GM21723 (cell line): Measurements from ENCODE around the gene HOTAIR.

Experiments used
- ATAC-seq: cut with Tn5 transposase; IDR thresholded peaks from one replicate; pipeline ENCODE4 v1.9.1; 2021; ENCODE audit warnings: mild to moderate bottlenecking, moderate library complexity; ENCODE audit not compliant: unreplicated experiment

The HOTAIR gene

DNA sequence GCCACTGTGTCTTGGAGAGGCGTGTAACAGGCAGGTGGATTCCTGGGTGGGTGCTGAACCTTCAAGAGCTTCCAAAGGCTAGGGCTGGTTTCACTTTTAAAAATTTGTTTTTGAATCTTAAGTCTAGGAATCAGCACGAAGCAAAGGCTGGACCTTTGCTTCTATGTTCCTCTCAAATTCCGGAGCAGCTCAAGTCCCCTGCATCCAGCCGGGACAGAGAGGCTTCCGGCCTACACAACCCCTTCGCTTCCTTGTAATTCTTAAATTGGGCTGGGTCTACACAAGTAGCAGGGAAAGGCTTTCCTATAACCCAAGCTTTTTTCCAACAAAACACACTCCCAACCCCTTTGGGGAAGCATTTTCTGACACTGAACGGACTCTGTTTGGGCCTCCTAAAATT, 11.7 kb downstream of the HOTAIR start:
- no peak for ATAC-seq

DNA sequence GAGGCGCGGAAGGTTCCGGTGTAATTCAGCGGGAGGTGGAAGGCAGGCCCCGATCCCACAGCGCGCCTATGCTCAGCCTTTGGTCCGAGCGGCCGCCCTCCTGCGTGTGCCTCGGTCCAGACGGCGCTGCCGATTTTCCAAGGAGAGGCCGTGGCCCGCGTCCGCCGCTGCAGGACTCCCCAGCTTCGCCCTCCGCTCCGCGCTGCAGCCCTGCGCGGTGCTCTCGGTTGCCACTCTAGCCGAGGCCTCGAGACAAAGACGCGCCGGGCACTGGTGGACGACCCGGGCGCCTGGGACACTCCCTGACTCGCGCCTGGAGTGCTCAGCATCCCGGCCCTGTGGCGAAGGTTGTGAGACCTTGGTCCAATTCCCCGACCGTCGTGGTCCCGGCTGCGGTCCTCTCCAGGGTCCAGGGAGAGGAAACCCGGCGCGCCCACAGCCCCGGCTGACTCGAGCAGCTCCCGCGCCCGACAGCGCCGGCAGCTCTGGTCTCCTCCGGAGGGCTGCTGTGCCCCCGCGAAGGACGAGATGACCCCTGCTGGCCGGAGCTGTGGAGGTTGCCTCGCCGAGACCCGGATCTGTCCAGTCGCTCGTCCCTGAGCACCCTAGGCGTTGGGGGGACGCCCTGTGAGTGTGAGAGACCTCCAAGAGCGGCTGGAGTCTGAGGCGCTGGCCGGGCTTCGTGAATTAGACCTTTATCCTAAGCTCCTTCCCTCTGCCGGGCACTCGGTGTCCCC, 13.6 kb downstream of the HOTAIR start:
- ATAC-seq, result no peak

DNA sequence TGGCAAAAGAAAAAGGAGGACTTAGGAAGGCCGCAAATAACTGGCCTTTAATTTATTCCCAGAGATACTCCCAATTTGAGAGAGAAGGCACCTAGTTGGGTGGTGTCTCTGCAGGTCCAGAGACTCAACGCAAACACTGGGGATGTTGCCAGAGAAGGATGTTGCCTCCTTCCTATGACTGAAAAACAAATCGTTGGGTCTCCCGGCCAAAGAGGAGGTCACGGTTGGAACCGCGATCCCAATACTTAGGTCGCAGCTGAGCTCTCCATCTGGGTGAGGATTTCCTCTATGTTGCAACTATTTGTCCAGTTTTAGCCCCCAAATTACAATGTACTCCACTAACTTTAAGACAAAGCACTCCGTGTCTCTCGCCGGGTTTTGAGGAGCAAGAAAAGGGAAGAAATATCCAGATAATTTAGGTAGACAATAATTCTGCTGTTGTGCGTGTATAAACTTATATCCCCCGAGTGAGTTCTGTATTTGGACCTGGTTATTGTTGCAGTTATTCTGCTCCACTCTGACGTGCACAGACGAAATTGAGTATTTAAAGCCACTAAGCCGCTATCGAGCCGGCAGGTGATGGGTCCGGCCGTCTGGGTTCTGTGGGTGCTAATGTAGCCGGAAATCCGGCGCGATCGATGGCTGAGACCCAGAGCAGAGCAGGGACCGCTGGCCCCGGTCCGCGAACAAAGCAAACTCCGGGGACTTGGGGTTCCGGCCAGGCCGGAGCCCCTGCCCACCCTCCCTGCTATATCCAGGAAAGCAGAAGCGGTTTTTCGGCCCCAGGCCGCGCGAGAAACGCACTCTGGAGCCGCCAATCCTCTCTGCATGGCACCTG, 14.3 kb downstream of the HOTAIR start:
- ATAC-seq, result no peak

DNA sequence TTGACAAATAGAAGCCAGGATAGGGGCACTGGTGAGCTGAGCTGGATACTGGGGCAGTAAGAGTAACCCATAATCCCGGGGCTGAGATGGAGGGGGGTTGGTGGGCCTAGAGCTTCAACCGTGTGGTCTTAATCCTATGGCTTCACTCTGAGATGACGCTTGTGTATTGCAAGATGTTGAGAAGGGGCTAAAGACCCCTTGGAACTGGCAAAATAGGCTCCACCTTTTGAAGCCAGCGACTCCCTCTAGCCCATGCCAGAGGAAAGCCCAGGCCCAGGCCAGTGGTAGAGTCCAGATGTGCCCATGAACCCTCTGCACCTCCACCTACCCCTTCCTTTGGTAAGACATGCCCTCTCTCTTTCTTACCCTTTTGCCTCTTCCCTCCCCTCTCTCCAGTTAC, 15.4 kb downstream of the HOTAIR start:
- no peak for ATAC-seq

DNA sequence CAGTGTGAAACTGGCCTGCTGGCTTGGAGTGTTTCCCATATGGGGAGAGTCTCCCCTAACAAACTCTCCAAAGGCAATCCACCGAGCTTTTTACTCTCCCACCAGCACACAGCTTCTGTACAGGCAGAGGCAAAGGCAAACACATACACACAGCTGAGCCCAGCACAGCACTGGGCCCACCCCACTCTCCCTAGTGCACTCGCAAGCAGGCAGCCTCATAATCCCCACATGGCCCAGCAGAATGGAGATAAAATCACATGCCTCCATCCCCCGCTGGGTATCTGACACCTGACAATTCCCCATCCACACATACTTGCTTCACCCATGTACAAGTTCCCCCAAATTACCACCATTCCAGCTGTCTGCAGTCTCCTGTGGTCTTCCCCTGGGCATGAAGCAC, 16.6 kb downstream of the HOTAIR start:
- ATAC-seq, result no peak

DNA sequence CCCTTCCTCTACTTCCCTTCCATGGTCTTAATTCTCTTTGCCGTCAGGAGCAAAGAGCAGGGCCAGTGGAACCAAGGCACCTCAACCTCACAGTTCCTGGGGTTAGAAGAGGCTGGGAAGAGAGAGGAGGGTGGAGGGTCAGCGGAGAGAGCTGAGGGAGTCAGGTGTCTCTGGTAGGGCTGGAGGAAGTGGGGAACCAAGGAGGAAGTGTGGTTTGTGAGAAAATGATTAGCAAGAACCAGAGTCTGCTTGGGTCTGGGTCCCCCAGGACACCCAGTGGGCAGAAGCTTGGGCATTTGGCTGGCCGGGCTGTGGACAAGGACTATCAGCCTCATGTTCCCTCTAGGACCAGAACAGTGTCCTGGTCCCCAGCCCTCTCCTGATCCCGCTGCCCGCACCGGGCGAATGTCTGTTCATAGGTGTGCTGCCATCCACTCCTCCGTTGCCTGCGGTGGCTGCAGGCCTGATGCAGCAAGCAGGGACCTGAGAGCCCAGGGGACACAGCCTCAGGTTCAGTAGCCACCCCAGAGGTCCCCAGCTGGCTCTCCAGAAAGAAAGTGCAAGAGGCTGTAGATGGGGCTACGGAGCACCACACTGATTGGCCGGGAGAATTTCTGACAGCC, 17.7 kb downstream of the HOTAIR start:
- ATAC-seq, result no peak

DNA sequence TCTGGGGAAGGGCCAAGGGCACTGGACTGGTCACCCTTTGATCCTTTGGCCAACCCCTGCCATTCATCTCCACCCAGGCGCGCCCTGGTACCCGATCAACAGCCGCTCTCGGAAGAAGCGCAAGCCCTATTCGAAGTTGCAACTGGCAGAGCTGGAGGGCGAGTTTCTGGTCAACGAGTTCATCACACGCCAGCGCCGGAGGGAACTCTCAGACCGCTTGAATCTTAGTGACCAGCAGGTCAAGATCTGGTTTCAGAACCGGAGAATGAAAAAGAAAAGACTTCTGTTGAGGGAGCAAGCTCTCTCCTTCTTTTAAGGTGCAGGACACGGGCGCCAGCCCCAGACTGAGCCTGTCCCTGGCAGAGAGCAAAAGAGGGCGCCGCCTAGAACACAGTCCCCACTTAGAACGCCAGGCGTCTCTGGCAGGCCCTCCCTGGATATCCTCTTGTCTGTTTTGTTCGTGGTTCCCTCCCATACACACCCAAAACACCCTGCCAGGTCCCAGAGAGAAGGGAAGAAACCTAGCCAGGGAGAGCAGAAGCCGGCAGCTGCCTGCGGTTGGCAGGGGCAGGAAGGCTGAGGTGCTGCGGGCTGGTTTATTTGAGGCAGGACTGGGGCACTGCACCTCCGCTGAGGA, 18.4 kb downstream of the HOTAIR start:
- no peak for ATAC-seq

DNA sequence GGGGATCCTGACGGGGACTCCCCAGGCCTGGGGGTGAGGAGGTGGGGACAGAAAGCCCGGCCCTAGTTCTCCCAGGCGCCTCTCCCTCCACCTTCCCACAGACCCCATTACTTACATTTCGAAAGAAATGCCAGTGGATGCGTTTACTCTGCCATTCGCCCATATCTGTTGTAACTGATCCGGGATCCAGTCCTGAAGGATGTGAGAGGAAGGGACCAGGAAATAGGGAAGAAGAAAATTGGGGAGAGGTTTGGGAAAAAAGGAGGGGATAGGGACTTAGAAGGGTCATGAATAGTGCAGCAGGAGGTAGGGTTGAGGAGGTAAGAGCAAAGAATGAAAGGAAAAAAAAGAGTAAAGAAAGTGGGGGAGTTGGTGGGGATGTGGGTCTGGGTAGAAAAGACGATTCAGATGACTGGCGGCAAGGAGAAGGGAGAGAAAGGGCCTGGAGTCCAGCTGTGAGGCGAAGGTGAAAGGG, 18.9 kb downstream of the HOTAIR start:
- ATAC-seq, result no peak

DNA sequence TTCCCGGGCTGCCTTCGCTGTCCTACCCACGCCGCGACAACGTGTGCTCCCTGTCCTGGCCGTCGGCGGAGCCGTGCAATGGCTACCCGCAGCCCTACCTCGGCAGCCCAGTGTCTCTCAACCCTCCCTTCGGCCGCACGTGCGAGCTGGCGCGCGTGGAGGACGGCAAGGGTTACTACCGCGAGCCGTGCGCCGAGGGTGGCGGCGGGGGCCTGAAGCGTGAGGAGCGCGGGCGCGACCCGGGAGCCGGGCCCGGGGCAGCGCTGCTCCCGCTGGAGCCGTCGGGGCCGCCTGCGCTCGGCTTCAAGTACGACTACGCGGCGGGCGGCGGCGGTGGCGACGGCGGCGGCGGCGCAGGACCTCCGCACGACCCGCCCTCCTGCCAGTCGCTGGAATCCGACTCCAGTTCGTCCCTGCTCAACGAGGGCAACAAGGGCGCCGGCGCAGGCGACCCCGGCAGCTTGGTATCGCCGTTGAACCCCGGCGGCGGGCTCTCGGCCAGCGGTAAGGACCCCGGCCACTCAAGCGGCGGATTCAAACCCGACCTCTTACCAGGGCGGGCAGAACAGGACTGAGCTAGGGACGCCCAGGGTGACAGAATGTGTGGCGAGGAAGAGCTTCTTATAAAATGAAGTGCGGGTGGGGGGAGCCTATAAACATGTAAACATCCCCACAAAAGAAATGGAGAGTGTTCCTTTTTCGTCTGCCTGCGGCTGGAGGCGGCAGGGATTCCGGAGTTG, 19.5 kb downstream of the HOTAIR start:
- no peak for ATAC-seq

DNA sequence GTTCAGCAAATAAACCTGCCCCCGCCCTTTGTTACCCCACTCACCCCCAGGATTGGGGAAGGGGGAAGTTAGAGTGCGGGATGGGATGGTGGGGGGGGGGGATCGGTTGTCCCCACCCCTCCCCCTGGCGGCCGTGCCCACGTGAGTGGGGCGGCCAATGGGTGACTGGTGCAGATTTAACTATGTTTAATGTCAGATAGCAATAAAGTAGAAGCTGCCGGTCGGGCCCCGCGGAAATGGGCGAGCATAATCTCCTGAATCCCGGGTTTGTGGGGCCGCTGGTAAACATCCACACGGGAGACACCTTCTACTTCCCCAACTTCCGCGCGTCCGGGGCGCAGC, 20.1 kb downstream of the HOTAIR start, which contains the start of gene HOXC12:
Gene HOXC12 (plus strand): TSS at position 210 of the 342 bp plus-strand sequence. CDS start 27 bp downstream, at position 237.
- no peak for ATAC-seq

DNA sequence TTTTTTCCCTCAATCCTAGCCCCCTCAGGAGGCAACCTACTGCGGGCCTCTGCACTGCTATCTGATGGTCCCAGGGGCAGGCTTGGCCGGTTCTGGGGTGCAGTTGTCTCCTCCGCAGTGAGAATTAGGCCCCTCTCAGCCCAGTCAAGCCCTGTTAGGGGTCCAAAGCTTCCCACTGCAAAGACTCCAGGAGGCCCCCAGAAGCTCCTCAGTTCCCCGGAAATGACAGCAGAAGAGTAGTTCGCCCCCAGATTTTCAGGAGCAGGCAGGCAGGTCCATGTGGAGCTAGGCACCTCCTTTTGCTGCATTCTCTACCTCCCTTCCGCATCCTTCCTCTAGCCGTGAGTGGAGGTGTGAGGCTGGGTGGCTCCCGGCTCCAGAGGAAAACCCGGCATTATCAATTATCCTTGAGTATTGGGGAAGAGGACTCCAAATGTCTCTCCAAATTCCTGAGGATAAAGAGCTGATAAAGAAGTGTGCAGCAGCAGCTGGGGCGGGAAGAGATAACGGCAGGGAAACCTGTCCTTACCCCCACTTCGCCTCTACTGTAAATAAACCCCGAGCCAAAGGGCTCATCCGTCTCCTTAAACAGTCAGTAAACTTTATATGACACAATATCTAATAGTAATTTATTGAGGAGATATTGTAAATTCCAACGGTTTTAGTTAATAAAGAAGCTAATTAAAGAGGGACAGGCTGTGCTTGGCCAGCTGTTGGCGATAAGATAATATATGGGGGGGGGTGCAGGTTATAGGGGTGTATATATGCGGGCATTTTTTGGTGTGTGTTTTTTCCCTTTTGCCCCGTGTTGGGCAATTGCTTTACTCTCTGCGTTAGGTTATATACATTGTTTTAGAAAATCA, 20.7 kb downstream of the HOTAIR start:
- no peak for ATAC-seq

DNA sequence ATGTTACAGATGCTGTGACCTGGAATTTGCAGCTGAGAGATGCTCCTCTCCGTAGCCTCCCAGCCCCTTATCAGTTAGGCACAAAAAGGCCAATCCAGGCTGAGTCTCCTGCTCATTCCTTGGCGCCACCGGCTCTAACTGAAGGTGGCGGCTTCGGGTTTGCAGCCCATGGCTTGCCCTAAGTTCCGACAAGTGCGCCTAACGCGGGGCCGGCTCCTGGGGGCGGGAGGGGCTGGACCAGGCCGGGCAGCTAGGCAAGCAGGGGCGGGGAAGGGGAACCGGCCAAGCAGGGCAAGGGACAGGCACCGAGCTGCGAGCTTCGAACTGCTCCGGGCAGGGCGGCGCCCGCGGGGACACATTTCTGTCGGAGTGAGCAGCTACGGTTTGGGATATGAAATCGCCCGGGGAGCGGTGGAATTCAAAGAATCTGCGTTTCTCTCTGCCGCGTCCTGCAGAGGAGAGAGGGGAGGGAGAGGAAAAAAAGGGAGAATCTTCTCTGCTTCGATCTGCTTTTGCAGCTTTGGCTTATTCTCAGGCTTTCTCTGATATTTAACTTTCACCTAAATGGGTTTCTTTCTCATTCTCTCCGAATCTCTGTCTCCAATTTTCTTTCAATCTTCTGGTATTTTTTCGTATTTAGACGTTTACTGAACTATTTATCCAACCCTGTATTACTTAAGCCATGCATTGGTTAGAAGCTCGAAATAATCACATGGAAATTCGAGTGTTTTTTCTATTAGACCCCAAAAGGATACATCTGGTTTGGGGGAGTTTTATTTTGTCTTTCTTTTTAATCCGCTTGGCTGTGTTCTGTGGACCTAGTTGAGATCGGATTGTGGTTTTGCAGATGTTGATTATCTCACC, 21.7 kb downstream of the HOTAIR start:
- ATAC-seq, result no peak

DNA sequence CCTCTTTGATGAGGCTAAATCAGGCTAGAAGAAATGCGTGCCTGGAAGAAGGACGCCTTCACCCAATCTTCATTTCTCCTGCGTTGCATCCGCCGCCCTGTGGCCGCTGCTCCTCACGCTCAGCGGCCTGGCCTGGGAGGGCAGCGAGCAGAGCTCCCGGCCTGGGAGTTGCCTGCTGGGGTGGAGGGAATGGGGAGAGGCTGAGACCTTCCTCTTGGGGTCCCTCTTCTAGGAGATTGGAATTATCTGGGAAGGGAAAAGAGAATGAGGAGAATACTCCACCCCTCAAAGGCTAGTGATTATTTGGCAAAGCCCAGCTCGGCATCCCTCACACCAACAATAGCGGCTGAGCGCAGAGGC, 22.4 kb downstream of the HOTAIR start:
- no peak for ATAC-seq

DNA sequence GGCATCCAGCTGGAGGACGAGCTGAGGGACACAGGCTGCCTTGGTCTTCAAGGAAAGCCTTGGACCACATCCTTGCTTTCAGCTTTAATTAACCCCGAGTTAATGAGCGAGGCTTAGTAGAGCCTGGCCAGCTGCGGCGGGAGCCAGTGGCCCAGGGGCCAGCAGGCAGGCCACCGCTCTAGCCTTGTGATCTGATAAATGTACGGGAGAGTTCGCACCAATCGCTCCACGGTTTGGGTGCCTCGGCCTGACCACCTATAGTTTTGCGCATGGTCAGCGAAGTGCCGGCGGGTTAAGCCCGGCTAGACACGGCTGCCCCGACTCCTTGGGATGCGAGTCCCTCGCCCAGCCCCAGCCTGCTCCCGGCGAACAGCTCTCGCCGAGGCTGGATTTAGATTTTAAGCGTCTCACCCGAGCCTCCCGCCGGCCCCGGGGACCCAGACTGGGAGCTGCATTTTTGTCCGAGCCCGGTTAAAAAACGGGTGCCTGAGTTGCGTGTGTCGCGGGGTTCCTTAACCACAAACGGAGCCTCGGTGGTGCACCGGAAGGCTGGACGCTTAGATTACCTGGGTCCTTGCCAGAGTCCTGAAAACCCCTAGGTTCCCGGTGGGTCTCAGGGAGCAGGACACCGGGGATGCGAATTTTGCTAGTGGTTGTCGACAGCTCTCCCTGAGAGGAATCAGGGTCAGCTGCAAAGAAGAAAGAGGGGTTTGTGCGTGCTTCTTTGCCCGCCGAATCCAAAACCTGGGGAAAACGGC, 23.0 kb downstream of the HOTAIR start:
- ATAC-seq, result no peak

DNA sequence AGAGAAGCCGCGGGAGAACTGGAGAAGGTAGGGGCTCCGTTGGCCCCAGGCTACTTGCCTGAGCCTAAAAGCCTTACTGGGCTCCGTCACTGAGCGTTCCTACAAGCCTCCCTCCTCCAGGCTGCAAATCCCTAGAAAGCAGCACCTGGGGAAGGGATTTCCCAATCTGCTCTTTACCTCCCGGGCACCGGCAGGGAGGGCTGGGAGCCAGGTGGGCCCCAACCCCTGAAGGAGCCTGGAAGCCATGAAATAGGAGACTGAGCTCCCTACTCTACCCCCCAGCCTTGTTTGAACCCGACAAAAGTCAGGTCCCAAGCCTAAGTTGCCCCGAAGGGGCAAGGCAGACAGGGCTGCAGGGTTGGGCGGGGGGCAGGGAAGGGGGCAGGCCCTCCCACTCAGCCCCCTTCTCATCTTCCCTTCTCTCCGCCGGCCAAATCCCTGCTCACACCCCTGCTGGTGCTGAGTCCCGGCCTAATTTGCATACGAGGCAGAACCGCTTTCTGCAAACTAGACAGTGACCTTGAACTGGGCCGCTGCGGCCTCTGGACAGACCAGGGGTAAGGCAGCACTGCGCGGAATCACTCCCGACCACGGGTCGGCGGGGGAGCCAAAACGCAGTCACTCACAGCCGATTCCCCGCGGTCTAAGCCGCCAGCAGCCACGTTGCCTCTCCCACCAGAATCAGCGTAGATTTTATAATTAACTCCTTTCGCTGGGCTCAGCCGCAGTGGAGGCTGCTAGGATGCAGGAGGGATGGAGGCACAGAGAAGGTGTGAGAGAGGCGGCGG, 23.8 kb downstream of the HOTAIR start:
- no peak for ATAC-seq

DNA sequence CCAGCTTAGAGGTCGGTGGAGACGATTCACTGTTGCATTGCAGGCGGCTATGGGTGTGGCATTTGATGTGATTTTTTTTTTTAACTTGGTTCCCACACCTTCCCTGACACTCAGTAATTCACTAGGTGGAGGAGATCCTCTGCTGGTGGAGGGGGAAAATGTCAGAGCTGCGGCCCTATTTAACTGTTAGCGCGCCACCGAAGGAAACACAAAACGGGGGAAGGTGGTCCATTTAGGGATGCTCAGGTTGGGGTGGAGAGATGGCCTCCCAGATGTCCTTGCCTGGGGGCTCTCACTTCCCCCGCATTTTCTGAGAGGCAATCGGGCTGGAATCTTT, 24.3 kb downstream of the HOTAIR start:
- ATAC-seq, result no peak

DNA sequence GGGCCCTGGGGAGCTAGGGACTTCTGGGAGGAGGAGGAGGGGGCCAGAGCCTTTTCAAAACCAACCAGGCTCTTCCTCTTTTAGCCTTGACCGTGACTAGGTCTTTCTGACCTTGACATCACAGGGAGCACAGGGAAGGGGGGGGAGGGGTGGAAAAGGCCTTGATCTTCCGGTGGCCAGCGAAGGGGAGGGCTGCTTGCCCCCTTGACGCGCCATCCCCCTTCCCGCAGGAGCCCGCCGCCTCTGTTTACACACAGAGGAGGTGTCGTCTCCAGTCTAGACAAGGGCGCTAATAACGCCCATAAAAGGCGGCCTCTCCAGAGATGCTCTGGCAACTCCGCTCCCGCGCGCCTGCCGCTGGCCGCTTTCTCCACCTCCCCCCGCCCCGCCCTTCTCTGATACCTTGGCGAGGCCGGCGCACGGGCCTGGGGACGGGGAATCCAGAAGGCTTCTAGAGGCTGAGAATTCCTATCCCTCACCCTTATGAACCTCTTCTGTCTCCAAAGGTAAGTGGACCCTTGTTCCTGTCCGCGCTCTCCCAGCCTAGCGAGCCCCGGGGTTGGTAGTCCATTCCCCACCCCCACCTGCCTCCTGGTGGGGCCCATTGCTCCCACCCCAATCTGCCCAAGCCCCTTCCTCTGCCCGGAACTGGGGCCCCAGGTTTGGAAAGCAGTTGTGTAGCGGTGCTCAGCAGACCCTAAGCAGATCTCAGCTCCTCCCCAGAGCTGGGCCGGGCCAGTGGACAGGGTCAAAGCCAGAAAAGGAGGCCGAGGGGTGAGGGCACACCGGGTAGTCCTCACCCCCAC, 24.9 kb downstream of the HOTAIR start:
- ATAC-seq, result no peak
